ENCODE results near the gene NEK9. TPM values are rescaled to one million over a fixed set of nuclear protein-coding genes. Genes with fewer than 3 reads are reported as not detected.
A peak's percentile ranks its signal among the peaks of the same experiment; 100 is the strongest.

Gene NEK9
- total and polyA plus RNA-seq, 4 donors: 23.1 to 76.3 (median 53.3) TPM

DNA sequence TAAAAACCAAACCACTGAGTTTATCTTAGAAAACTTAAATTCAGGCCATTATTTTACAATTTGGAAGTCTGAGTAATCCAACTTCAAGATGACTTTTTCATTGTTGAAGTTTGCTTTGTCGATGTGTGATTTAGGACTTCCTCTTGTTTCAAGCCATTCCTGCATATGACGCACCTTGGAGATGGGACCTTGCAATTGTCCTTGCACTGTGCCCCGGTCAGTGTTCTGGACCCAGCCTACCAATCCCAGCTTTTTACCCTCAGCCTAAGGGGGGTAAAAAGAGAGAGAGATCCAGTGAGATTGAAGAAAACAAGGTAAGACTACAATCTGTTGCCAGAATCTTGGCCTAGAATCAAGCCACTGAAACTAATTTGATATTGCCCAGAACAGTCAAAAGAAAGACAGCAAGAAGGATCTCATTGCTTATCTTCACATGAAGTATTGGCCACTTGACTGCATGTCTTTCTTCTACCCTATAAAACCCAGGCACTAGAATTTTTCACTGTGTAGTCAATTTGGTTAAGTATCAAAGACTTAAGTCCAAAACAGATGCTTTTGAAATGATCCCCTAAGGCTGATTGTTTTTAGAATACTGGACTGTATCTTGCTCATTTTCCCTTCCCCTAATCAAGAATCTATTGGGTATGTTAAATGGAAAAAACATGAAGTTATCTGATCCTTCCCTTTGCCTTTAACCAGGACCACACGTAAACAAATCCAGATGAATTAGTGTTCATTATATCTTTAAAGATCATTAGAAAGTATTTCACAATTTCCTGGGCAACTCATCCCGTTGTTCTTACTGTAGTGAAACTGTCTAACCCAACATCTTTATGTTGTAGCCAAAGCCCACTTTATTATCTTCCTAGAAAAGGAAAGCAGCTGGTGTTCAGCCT is 73.2 kb downstream of the NEK9 start:
- TF ChIP-seq, protein P1, sequence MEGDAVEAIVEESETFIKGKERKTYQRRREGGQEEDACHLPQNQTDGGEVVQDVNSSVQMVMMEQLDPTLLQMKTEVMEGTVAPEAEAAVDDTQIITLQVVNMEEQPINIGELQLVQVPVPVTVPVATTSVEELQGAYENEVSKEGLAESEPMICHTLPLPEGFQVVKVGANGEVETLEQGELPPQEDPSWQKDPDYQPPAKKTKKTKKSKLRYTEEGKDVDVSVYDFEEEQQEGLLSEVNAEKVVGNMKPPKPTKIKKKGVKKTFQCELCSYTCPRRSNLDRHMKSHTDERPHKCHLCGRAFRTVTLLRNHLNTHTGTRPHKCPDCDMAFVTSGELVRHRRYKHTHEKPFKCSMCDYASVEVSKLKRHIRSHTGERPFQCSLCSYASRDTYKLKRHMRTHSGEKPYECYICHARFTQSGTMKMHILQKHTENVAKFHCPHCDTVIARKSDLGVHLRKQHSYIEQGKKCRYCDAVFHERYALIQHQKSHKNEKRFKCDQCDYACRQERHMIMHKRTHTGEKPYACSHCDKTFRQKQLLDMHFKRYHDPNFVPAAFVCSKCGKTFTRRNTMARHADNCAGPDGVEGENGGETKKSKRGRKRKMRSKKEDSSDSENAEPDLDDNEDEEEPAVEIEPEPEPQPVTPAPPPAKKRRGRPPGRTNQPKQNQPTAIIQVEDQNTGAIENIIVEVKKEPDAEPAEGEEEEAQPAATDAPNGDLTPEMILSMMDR (IDR thresholded peaks at IDR 0.05; ENCODE audit: control extremely low read depth, extremely low read depth): no peak
- ATAC-seq (ENCODE audit: insufficient read depth, low FRiP score) (no peak), DNase-seq (peak in 2 of 3 donors; percentile 89 to 93)
- 55 to 58% methylated on average over 5 of the region's 5 CpGs for WGBS, 2 donors
- Histone ChIP-seq H3K4me1 (ENCODE audit: control insufficient read depth in 5 of 5, insufficient read depth in 5 of 5, low read length in 5 of 5) (peaks cover 4 to 48% (median 5%) of the 10 kb centered on the region in 5 donors), H3K9ac (ENCODE audit: insufficient read depth in 1 of 2, low read length in 2 of 2) (no peak overlapping the region), H3K36me3 (ENCODE audit: control insufficient read depth in 4 of 4, insufficient read depth in 4 of 4, low read length in 4 of 4) (peaks cover 0 to 3% (median 0%) of the 10 kb centered on the region in 4 donors), H3K27ac (ENCODE audit: low read depth in 1 of 2, low read length in 1 of 2) (no peak overlapping the region), H3K9me3 (ENCODE audit: control insufficient read depth in 4 of 4, insufficient read depth in 3 of 4, low read length in 3 of 4) (no peaks in the 10 kb centered on the region), H3K4me3 (no peak overlapping the region), H3K27me3 (ENCODE audit: control insufficient read depth in 3 of 3, insufficient read depth in 3 of 3, low read length in 2 of 3) (no peaks in the 10 kb centered on the region)

DNA sequence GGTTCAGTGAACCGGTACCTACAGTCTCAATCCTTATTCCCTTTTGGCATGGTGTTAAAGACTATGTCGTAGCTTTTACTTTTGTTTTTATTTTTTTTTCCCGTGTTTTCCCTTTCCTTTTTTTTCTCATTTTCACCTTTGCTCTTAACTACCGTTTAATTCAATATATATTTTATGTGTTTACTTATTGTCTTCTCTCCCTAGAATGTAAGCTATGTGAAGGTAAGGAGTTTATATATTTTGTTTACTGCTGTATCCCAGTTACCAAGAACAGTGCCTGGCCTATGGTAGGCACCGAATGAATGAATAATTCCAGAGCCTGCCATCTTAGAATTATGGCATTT is 75.3 kb downstream of the NEK9 start:
- no peaks in the 10 kb centered on the region for H3K27me3 ChIP-seq (ENCODE audit: control insufficient read depth in 3 of 3, insufficient read depth in 3 of 3, low read length in 2 of 3)
- peaks cover 0 to 7% (median 0%) of the 10 kb centered on the region in 4 donors for H3K36me3 ChIP-seq (ENCODE audit: control insufficient read depth in 4 of 4, insufficient read depth in 4 of 4, low read length in 4 of 4)
- DNase-seq (no peak), ATAC-seq (ENCODE audit: insufficient read depth, low FRiP score) (no peak)
- H3K4me3 ChIP-seq: no peak overlapping the region
- H3K9ac ChIP-seq (ENCODE audit: insufficient read depth in 1 of 2, low read length in 2 of 2): peak overlapping the region in 1 of 2 donors; percentile 77
- peaks cover 4 to 54% (median 10%) of the 10 kb centered on the region in 5 donors for H3K4me1 ChIP-seq (ENCODE audit: control insufficient read depth in 5 of 5, insufficient read depth in 5 of 5, low read length in 5 of 5)
- peak overlapping the region in 1 of 2 donors; percentile 94 for H3K27ac ChIP-seq (ENCODE audit: low read depth in 1 of 2, low read length in 1 of 2)
- 28 to 32% methylated on average over 5 of the region's 5 CpGs for WGBS, 2 donors
- TF ChIP-seq, protein P1 (IDR thresholded peaks at IDR 0.05; ENCODE audit: control extremely low read depth, extremely low read depth): no peak
- H3K9me3 ChIP-seq (ENCODE audit: control insufficient read depth in 4 of 4, insufficient read depth in 3 of 4, low read length in 3 of 4): no peaks in the 10 kb centered on the region

DNA sequence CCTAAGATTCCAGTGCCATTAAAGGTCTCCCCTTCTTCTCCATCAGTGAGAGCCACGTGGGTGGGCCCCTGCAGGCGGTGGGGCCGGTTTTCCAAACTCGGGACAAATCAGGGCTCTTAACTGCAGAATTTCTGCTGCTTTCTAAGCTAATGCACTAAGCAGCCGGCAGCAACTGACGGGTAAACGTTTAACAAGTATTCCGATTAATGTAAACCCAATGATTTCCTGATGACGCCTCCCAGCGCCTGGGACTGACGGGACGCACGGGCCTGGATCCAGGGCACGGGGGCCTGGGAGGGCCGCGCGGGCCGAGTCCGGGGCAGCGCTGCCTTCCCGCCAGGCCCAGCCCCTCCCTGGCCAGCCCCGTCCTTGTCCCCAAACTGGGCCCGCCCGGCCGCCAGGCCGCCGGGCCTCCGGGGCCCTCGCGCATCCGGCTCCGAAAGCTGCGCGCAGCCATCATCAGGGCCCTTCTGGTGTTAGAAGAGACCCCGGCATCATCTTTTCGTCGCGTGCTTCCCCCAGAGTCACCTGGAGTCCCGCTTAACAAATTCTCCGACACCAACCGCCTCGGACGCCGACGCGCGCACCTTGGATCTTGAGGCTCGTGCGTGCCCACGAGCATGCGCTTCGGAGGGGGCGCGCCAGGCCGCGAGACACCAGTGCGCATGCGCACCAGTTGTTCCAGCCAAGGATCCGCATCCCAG is 75.8 kb downstream of the NEK9 start, which contains the start of gene MLH3:
Gene MLH3, minus strand, starts transcription at position 616 of the 704 bp plus-strand sequence. CDS start 1,812 bp downstream, outside the sequence.
- H3K9me3 ChIP-seq (ENCODE audit: control insufficient read depth in 4 of 4, insufficient read depth in 3 of 4, low read length in 3 of 4): no peaks in the 10 kb centered on the region
- TF ChIP-seq, protein P1 (IDR thresholded peaks at IDR 0.05; ENCODE audit: control extremely low read depth, extremely low read depth): no peak
- ATAC-seq (ENCODE audit: insufficient read depth, low FRiP score): peak; percentile 81

More for the DNA sequence above, 75.8 kb downstream of the NEK9 start, which contains the start of gene MLH3:
- H3K9ac ChIP-seq (ENCODE audit: insufficient read depth in 1 of 2, low read length in 2 of 2): peak within 1 kb of the TSS; percentile 48 to 77
- peak within 1 kb of the TSS; percentile 91 to 94 for H3K27ac ChIP-seq (ENCODE audit: low read depth in 1 of 2, low read length in 1 of 2)
- WGBS, 2 donors: 0 to 1% methylated on average over 56 to 59 of the region's 59 CpGs
- H3K36me3 ChIP-seq (ENCODE audit: control insufficient read depth in 4 of 4, insufficient read depth in 4 of 4, low read length in 4 of 4): peaks cover 0 to 7% (median 0%) of the 10 kb centered on the region in 4 donors
- DNase-seq: peak; percentile 88 to 91 (median 90)
- peaks cover 5 to 54% (median 10%) of the 10 kb centered on the region in 5 donors for H3K4me1 ChIP-seq (ENCODE audit: control insufficient read depth in 5 of 5, insufficient read depth in 5 of 5, low read length in 5 of 5)
- H3K27me3 ChIP-seq (ENCODE audit: control insufficient read depth in 3 of 3, insufficient read depth in 3 of 3, low read length in 2 of 3): no peaks in the 10 kb centered on the region
- H3K4me3 ChIP-seq: peak within 1 kb of the TSS; percentile 30

All from lung (tissue), 12 donors.